Mononuclear cell (primary cell): ENCODE measurements around the gene C4orf51. TPM values are rescaled to one million over a fixed set of nuclear protein-coding genes. Genes with fewer than 3 reads are reported as not detected.
A peak's percentile ranks its signal among the peaks of the same experiment; 100 is the strongest.

Experiments used
- H3K27me3 ChIP-seq: 2 replicates; pipeline ENCODE4 v1.6.0; 2011; ENCODE audit warnings: low read length, control low read depth; ENCODE audit not compliant: insufficient read depth
- H3K4me1 ChIP-seq: 2 replicates; pipeline ENCODE4 v1.5.1; 2011; ENCODE audit warnings: mild to moderate bottlenecking, low read length, control low read depth; ENCODE audit not compliant: insufficient read depth
- H3K4me3 ChIP-seq: 2 replicates; pipeline ENCODE4 v1.5.1; 2011; ENCODE audit warnings: mild to moderate bottlenecking, low read length, moderate library complexity
- H3K9me3 ChIP-seq: 2 replicates; pipeline ENCODE4 v1.5.1; 2011; ENCODE audit warnings: low read depth, mild to moderate bottlenecking, control low read depth, low read length
- total RNA-seq: library from RNA; depleted of rRNA; stranded (reverse); fragments of >200 nt; gene quantifications from one replicate; pipeline ENCODE4 v1.2.3, GENCODE V29; 2012

Gene C4orf51
- total RNA-seq, 1 donor = not detected

DNA sequence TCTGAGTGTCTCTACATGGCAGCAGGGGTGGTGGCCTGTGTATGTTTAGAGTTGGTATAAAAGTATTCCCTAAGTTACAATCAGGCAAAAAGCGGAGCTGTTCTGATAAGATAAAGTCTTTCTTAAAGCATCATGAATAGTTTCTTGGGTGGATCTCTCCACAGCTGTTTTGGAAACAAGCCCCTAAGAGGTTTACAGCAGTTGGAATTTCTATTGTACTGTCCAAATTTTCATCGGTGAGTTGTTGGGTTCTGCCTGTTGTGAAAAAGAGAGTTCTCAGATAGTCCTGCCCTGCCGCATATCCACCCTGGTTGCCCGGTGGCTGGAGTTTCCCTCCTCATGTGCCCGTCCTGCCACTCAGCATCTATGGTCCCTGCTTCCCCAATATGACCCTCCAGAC, 50.1 kb downstream of the C4orf51 start:
- Histone ChIP-seq H3K4me3 (no peak overlapping the region), H3K27me3 (peaks cover 7% of the 10 kb centered on the region), H3K4me1 (peaks cover 5% of the 10 kb centered on the region), H3K9me3 (no peaks in the 10 kb centered on the region)

DNA sequence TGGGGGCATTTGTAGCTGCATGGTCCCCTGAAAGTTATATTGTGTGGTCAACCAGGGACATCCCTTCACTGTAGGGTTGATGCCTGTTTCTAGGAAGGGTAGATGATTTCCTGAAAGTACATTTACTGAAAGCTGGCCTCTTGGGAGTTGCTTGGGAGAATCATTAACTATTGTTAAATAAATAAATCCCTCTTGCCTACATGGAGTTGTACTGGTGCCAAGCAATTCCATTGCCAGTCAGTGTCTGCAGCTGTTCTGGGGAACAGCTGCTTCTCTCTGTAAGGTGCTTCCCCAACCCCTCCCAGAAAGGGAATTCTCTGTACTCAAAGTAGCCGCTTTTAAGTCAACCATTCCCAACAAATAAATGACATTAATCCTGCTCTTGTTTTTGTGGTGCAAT, 51.1 kb downstream of the C4orf51 start:
- Histone ChIP-seq H3K9me3 (no peaks in the 10 kb centered on the region), H3K27me3 (peaks cover 7% of the 10 kb centered on the region), H3K4me1 (peaks cover 5% of the 10 kb centered on the region)

DNA sequence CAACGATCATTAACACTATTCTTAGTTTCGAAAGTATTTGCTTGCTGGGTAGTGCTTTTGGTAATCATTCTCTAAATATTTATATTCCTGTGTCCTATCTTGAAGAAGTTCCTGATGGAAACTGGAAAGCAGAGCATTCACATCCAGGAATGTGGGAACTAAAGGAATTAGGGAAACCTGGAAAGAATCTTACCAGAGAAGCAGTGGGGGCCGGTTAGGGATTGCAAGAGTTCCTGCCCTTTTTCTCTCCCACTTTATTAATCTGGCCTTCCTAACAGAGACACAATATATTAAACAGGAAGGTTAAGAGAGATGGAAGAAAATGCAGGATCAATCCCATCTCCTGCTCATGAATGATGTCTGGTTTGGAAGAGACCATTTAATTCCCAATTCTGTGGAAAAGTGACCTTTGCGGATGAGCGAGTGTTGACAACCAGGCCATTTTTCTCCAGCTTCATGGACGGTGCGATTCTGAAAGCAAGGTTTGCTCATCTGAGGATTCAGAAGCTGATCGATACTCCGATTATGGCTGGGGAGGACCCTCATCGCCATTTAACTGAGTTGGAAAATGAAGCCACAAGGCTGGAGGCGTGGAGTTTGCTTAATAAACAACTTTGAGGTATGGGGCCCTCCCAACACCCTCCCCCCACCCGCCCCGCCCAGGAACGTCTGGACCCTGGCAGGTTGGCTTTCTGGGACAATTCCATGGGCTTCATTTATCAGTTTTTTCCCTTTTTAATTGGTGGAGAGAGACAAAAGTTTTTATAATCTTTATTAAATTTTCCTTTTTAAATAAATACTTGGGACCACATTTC, 52.3 kb downstream of the C4orf51 start:
- Histone ChIP-seq H3K9me3 (no peaks in the 10 kb centered on the region), H3K4me3 (peak overlapping the region; percentile 46), H3K27me3 (peaks cover 7% of the 10 kb centered on the region), H3K4me1 (peaks cover 5% of the 10 kb centered on the region)

More for the DNA sequence above, 51.1 kb downstream of the C4orf51 start:
- no peak overlapping the region for H3K4me3 ChIP-seq

DNA sequence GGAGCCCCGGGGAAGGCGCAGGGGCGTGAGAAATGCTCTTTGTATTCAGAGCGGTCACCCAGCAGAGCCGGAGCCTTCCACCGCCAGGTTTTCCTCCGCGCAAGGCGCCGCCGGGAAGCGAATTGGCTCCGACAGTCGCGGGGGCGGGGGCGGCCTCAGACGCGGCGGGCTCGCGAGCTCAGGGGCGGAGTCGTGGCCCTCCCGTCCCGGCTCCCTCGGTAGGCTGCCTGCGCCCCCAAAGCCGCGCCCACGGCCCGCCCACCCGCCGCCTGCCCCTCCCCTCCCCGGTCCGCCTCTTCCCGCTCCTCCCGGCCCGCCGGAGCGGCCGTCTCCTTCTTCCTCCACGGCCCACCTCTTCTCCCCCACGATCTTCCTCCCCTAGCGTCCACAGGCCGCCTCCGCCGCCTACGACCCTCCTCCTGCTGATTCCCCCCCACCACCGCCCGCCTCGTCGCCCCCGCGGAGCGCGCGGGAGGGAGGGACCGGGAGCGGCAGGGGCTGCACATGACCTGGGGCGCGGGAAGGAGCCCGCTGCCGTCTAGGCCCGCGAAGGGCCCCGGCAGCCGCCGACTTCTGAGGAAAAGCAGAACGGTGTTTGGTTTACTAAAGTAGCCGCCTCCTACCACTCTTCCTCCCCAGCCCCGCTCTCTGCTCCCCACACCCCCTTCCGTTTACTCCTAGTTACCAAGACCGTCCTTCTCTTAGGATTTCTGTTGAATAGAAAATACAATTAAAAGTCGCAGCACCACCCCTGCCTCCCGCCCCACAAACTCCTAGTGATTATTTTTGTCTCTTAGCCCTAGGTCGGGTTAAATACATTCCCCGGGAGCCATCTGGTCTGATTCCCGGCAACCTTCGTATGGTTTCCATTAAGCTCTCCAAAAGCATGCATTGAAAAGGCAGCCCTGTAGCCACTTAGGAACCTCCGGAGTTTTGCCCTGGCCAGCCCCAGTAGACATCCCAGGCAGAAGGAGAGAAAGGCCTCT, 53.2 kb downstream of the C4orf51 start:
- Histone ChIP-seq H3K4me3 (peak overlapping the region; percentile 46), H3K4me1 (peaks cover 5% of the 10 kb centered on the region), H3K9me3 (no peaks in the 10 kb centered on the region), H3K27me3 (peaks cover 7% of the 10 kb centered on the region)

DNA sequence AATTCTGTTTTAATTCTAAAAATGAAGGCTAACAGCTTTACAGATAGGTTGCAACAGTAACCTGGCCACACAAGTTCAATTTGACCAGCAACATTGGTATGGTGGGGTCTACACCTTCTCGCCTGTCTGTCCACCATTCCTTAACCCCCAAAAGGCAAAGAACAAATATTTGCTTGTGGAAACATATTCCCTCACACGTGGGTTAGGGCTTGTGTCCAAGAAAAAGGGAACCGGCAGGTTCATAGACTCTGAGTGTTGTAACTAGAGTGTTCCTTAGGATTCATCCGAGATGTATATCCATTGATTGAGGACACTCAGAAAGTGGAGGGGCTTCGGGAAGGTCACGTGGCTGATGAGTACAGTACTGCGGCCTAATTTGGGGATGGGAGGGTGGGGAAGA, 54.1 kb downstream of the C4orf51 start:
- H3K9me3 ChIP-seq = no peaks in the 10 kb centered on the region
- peaks cover 7% of the 10 kb centered on the region for H3K27me3 ChIP-seq
- no peak overlapping the region for H3K4me3 ChIP-seq
- peaks cover 5% of the 10 kb centered on the region for H3K4me1 ChIP-seq

DNA sequence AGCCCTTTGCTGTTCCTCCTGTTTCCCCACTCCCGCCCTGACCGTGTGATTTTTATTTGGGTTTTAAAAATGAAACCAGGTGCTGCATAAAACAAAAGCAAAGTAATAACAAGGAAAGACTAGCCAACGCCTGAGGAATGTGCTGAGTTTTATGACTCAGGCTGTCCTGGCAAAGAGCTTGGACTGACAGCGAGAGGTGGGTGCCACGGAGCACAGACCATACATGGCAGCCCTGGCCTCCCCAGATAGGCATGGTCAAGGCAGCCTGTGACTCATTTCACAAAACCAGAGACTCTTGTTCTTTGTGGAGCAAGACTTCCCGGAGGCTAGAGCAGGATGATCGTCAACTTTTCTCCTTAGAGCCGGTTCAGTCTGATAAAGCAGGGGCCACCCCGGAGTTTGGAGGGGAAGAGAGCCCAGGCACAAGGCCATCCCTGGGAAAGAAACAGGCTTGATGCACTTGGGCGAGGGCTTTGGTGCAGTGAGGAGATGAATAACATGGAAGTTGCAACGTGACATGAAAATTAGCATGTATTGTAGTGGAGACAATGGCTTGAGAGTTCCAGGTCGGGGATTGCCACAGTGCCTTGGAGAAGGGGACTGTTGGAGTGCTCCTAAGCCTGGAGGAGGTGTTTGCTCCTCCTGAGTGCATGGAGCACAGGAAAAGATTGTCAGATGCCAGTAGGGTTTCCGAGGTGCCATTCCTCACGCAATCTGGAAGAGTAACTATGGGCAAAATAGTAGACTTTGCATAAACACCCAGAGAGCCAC, 54.8 kb downstream of the C4orf51 start:
- no peak overlapping the region for H3K4me3 ChIP-seq
- peaks cover 5% of the 10 kb centered on the region for H3K4me1 ChIP-seq
- H3K27me3 ChIP-seq = peaks cover 5% of the 10 kb centered on the region
- no peaks in the 10 kb centered on the region for H3K9me3 ChIP-seq

DNA sequence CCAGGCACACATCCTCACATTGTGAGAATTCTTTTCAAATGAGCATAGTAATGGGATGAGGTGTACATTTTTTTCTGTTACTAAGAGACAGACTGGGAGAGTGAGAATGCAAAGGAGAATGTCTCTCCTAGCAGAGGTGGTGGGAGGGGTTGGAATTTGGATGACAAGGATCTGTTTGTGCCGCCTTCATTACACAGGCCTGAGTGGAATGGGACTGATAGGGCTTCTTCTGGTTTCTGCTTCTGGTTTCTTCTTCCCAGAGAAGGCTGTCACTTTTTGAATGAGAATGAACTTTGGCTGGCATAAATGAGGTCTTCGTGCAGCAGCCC, 55.4 kb downstream of the C4orf51 start:
- Histone ChIP-seq H3K4me1 (peaks cover 5% of the 10 kb centered on the region), H3K9me3 (no peaks in the 10 kb centered on the region), H3K27me3 (peaks cover 5% of the 10 kb centered on the region), H3K4me3 (no peak overlapping the region)

DNA sequence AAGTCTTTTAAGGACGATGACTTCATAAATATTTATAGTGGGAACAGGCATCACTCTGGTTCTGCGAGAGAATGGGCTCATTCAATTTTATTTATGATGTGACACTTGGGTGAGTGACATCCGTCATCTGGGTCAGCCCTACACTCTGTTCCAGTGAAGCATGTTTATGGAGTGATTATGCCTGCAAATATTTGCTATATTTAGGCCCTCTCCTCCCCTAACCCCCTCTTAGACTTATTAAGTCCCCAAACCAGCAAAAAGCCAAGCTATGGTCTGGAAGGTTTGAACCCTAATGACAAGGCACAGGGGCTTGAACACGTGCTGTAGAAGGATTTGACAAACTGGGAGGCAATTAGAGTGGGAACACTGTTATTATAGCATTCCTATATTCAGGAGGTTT, 55.9 kb downstream of the C4orf51 start:
- H3K9me3 ChIP-seq = no peaks in the 10 kb centered on the region

DNA sequence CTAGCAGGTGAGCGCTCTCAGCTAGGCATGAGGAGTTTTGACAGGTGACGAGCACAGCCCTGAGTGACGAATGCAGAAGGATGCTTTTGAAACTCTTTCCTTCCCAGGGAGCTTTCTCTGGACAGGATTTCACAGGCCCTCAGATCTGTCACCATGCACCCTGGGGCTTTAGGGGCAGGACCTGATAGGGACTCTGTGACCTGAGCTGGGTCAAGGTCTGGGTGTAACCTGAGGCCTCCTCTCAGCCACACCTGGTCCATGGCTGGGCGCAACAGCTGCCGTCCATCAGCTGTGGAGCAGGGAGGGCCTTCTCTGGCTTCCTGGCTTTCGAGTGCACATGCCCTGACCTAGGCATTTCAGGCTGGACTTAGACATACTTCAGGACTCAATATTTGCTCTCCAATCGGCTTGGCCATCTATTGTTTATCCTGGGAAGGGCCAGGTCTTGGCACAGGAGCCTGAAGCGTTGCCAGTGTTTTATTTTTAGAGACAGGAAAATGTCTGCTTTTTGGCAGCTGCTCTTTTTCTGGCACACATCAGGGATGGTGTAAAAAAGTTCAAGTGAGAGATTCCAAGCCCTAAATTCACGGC, 56.4 kb downstream of the C4orf51 start:
- H3K9me3 ChIP-seq = no peaks in the 10 kb centered on the region
- H3K4me3 ChIP-seq = no peak overlapping the region
- H3K27me3 ChIP-seq = peaks cover 5% of the 10 kb centered on the region
- peaks cover 5% of the 10 kb centered on the region for H3K4me1 ChIP-seq

More for the DNA sequence above, 55.9 kb downstream of the C4orf51 start:
- H3K27me3 ChIP-seq = peaks cover 5% of the 10 kb centered on the region
- H3K4me1 ChIP-seq = peaks cover 5% of the 10 kb centered on the region
- H3K4me3 ChIP-seq = no peak overlapping the region

DNA sequence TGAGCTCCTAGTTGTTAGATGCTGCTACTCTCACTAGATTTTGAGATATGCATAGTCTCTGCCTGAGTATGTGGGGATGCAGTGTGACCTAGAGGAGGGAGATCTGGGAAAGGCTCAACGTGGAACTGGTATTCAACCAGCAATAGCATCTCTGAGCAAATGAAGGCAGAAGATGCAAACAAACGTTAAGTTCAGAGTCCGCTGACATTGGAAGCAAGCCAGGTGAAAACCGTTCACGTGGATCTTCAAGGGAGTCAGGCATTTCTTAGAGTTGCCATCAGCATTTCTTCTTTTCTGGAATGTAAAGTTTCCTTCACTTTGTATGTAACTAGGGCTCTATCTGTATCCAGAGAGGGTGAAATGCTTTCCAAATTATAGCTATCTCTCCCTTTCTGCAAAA, 59.9 kb downstream of the C4orf51 start:
- no peak overlapping the region for H3K4me3 ChIP-seq
- no peaks in the 10 kb centered on the region for H3K4me1 ChIP-seq
- no peaks in the 10 kb centered on the region for H3K27me3 ChIP-seq
- no peaks in the 10 kb centered on the region for H3K9me3 ChIP-seq

DNA sequence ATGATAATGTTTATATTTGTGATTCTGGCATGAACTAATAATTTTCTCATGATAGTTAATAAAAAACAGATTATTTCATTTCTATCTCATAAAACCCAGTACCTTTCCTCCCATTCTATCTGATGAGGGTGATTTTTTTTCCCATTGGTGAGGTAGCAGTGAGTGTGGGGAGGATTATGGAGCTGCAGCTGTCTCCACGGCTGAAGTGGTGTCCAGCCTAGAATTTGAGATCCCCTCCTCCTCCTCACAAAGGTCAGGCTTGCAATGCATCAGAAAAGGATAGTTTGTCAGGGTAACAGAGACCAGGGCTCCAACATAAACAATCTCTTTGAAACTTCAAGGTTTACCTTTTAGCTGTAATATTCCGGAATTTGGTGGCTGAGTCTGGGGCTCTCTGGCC, 60.9 kb downstream of the C4orf51 start:
- H3K27me3 ChIP-seq = no peaks in the 10 kb centered on the region
- no peaks in the 10 kb centered on the region for H3K9me3 ChIP-seq
- H3K4me1 ChIP-seq = no peaks in the 10 kb centered on the region
- no peak overlapping the region for H3K4me3 ChIP-seq

DNA sequence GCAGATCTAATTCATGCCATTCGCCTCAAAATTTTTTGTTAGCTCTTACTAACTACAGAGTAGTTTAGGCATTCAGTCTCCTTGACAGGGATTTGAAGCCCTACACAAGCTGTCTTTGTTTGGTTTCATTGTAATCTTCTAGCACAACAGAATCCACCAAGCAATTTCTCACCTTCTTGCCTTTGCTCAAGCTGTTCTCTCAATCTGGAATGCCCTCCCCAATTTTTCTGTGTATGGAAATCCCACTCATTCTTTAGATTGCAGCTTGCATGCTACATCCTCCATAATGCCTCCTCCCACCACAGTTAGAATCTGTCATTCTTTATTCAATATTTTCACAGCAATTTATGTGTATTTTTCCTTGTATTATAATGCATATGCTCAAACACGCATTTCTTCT, 63.7 kb downstream of the C4orf51 start:
- no peaks in the 10 kb centered on the region for H3K4me1 ChIP-seq
- H3K27me3 ChIP-seq = peaks cover 6% of the 10 kb centered on the region

DNA sequence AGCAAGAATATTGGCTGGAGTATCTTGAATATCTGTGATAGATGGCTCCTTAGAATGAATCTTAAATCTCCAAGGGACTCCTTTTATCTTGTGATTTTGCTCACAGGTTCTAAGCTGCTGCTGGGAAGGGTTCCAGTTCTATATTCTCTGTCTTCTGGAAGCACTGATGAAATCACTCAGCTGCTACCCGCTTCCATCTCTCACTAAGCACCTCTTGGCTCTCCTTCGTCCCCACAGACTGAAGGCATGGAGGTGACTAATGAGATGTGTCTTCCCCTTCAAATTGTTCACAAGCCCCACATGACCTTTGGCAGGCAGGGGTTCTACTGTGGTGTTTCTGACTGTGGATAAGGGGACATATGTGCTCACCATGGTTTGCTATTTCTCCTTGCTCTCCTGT, 75.9 kb downstream of the C4orf51 start:
- Histone ChIP-seq H3K9me3 (no peaks in the 10 kb centered on the region), H3K27me3 (no peaks in the 10 kb centered on the region), H3K4me3 (no peak overlapping the region), H3K4me1 (no peaks in the 10 kb centered on the region)

More for the DNA sequence above, 63.7 kb downstream of the C4orf51 start:
- Histone ChIP-seq H3K9me3 (no peaks in the 10 kb centered on the region), H3K4me3 (no peak overlapping the region)

DNA sequence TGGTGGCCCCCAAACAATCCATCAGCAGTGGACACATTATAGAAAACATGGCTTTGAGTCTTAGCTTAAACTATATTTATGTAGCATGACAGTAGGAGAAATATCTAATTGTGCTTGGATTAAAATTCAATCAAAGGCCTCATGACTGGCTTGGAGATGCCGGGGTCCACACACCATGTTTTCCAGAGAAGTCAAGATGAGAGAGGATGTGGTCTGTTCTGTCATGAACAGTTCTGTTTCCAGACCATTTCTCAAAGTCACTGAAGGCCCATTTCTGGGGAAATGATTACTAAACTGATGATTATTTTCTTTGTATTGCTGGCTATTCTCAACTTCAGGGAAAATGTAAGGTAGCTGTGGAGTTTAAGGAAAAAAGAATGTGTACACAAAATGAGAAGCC, 76.3 kb downstream of the C4orf51 start:
- Histone ChIP-seq H3K27me3 (no peaks in the 10 kb centered on the region), H3K4me3 (no peak overlapping the region), H3K9me3 (no peaks in the 10 kb centered on the region), H3K4me1 (no peaks in the 10 kb centered on the region)
